Bone marrow (tissue), 2 donors: ENCODE measurements around the gene MINAR1.

Experiments used
- DNase-seq, 2 donors: peaks; one replicate each; lab custom pipeline; 2025; lab: John Stamatoyannopoulos, UW

The MINAR1 gene

DNA sequence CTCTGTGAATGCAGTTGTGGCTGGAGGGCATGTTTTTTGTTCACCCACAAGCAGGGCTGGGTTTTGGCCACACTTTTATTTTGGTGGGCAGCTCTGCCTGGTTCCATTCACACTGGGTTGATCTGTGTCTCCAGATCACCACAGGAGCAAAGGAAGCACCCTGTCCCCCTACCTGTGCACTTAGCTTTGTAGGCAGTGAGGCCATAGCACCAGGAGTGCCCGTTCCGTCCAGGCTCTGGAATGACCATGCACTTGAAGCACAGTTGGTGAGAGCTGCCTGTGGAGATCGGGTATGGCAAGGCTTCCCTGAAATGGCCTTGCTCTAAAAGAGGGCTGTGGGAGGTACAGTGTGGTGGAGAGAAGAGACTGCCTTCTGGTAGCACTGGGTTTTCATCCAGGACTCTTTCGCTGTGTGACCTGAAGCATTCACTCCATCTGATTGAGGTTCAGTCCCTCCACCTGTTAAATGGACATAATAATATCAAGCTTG is 31.7 kb downstream of the MINAR1 start:
- no peak for DNase-seq

DNA sequence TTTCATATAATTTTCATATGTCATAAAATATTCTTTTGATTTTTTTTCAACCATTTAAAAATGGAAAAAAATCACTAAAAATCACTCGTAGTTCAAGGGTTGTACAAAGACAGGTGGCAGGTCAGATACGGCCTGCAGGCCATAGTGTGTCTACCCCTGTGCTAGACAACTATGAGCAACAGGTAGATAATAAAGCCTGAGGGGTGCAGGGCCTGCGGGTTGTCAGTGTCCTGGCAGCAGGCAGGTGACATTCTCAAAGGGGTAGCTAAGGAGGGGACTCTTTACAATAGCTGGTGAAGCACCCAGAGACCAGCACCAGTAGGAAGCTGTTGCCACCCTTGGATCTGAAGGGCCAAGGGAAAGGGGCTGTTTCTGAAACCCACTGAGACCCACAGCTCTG is 34.4 kb downstream of the MINAR1 start:
- no peak for DNase-seq

DNA sequence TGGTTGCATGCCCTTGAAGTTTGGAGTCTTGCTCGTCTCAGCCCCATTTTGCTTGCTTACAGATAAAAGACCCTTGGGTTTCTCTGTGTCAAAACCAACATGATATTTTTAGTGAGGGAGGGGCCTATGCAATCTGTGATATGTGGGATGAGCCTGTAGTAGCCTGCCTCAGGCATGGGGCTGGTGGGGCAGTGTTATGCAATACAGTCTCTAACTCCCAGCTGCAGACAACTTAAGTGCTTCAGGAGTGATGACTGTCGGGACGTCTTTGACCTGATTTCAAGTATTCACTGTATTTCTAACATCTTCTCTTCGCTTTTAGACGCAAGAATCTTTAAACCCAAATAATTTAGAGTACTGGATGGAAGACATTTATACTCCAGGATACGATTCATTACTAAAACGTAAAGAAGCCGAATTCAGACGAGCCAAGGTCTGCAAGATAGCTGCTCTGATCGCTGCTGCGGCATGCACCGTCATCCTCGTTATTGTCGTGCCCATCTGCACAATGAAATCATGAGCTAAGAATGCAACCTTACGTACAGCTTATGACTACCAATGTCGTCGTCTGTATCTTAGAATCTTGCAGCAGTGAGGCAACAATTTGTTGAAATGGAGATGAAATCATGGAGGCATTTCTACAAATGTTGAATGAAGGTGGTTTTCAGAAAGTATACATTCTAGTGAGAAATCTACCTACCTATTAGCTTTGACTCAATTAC is 35.9 kb downstream of the MINAR1 start:
- DNase-seq: no peak

DNA sequence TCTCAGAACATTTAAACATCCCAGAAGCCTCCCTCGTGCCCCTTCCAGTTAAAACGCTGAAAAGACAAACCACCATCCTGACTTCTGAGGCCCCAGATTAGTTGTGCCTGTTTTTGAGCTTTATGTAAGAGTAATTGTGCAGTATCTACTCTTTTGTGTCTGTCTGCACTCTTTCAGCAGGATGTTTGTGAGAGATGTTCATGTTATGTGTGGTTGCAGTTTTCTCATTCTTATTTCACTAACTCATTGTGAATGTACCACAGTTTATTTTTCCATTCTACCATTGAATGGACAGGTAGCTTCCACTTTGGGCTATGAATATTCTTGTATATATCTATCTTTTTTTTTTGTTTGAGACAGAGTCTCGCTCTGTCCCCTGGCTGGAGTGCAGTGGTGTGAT is 40.3 kb downstream of the MINAR1 start:
- no peak for DNase-seq

DNA sequence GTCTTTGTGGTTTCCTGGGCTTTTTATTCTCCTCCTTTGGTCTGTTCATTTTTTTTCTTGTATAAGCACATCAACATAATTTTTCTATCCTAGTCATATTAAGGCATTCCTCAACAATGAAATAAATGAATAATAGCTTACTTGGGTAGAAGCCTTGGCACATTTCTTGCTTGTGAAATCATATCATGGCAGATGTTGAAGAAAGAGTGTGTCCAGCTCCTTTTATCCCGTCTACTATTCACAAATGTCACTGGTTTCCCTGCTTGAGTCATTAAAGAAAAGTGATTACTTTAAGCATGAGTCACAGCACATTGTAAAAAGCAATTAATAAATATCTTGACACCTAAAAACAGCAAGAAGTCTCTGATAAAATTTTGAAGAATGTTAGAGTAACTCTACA is 42.1 kb downstream of the MINAR1 start:
- no peak for DNase-seq

DNA sequence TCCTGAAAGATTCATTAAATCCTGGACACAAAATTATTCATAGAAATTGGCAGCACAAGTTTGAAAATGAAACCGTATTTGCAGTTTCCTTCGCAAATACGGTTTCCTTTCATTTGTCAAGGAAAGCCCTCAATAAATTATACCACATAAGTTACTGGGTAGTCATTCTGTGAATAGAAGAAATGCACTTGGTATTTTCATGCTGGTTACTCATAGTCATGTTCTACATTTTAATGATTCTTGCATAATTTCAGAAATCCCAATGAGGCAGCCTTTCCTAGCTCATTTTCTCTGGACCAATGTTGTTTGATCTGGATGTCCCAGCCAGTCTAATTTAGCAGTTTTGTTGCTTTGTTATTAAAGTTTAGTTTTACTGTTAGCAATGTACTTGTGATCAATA is 43.2 kb downstream of the MINAR1 start:
- no peak for DNase-seq

DNA sequence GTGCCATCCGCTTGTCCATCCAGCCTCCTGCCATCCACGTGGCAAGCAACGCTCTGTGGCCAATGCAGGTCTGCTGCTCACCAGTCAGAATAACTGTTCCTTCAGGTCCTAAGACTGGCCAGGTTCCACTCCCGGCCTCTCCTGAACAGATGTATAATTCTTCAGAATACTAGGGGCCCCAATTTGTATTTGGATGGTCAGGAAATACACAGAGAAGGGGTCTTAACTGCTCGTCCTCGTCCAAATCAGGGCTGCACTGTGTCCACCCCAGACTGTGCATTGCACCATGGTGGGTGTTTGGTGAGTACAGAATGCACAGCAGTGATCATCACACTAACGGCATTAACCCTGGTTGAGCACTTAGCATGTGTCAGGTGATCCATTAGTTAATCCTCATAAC is 46.0 kb downstream of the MINAR1 start:
- no peak for DNase-seq

DNA sequence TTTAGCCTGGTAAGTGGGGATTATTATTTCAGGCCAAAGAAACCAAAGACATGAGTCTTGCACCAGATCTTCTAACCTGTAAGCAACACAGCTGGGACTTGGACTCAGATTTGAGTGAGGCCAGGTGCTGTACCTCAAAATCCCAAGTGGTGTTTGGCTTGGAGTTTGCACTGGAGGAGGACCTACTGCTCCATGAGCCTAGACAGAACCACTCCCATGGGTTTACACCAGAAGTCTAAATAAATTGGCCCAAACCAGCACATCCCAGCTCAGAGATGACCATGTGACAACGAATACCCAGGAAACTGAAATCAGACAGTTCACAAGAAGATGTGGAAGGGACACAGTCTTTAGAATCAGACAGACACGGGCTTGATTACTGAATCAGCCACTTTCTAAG is 47.5 kb downstream of the MINAR1 start:
- no peak for DNase-seq

DNA sequence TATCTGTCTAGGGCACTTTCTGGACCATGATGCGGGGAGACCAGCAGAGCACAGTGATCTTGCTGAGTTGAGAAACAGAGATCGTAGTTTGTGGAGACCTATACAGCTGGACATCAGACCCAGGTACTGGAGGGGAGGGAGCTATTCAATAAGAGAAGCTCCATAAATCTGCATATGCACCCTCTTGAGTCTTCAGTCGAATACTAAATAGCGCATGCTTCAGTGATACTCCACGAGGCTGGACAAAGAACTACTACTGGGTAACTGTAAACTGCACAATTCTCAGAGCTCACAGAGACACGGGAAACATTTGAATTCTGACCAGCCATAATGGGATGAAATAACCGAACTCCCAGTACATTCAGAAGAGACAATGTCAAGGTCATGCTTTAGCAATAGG is 49.7 kb downstream of the MINAR1 start:
- DNase-seq: no peak
